SU-DHL-6 (cell line): Measurements from ENCODE around the gene HOXC12.

ENCODE experiments used
- H2AFZ ChIP-seq: fragments of 200-600 bp; sonication (generic); 2 replicates; pipeline ENCODE4 v1.6.1; 2014; ENCODE audit warnings: low read depth, mild to moderate bottlenecking, moderate library complexity, mixed read lengths, antibody characterized with exemption, low read length; ENCODE audit not compliant: severe bottlenecking
- H3F3A ChIP-seq: fragments of 200-600 bp; shearing (Covaris generic); 2 replicates; pipeline ENCODE4 v1.6.0; 2016; ENCODE audit warnings: antibody characterized with exemption, mild to moderate bottlenecking; ENCODE audit not compliant: insufficient read depth
- H3K27ac ChIP-seq: fragments of 200-600 bp; sonication (generic); 2 replicates; pipeline ENCODE4 v1.5.1; 2016; ENCODE audit warnings: low read depth, mild to moderate bottlenecking, low read length, moderate library complexity, mixed read lengths
- H3K27me3 ChIP-seq: fragments of 200-600 bp; sonication (generic), shearing (Covaris generic); 2 replicates; pipeline ENCODE4 v1.6.0; 2014; ENCODE audit warnings: mild to moderate bottlenecking, low read length
- H3K36me3 ChIP-seq: fragments of 200-600 bp; sonication (generic); 2 replicates; pipeline ENCODE4 v1.6.1; 2014; ENCODE audit warnings: mild to moderate bottlenecking, low read length, mixed read lengths
- H3K4me2 ChIP-seq: fragments of 300-600, 200-600 bp; shearing (Covaris generic), sonication (generic); 2 replicates; pipeline ENCODE4 v1.6.0; 2014; ENCODE audit warnings: low read length, low read depth, mild to moderate bottlenecking; ENCODE audit not compliant: poor library complexity, severe bottlenecking
- H3K4me3 ChIP-seq: fragments of 200-600 bp; sonication (generic); 2 replicates; pipeline ENCODE4 v1.5.1; 2014; ENCODE audit warnings: antibody characterized with exemption, low read length, mild to moderate bottlenecking, mixed read lengths; ENCODE audit not compliant: insufficient read depth, poor library complexity, severe bottlenecking
- H3K79me2 ChIP-seq: fragments of 200-600 bp; sonication (generic); 2 replicates; pipeline ENCODE4 v1.6.1; 2014; ENCODE audit warnings: mild to moderate bottlenecking, low read length, moderate library complexity; ENCODE audit not compliant: insufficient read depth
- H3K9ac ChIP-seq: fragments of 200-600 bp; sonication (generic); 2 replicates; pipeline ENCODE4 v1.7.0; 2014; ENCODE audit warnings: mild to moderate bottlenecking, low read length
- H3K9me2 ChIP-seq: fragments of 200-600 bp; sonication (generic); replicated peaks from 2 replicates; pipeline ENCODE4 v1.6.1; 2014; ENCODE audit warnings: low read length; ENCODE audit not compliant: insufficient read depth
- H3K9me3 ChIP-seq: fragments of 200-600 bp; sonication (generic); 2 replicates; pipeline ENCODE4 v1.6.1; 2014; ENCODE audit warnings: low read length, mixed read lengths; ENCODE audit not compliant: insufficient read depth
- H4K20me1 ChIP-seq: fragments of 200-600 bp; sonication (generic); 2 replicates; pipeline ENCODE4 v1.6.1; 2014; ENCODE audit warnings: low read depth, mild to moderate bottlenecking, antibody characterized with exemption, low read length, moderate library complexity, mixed read lengths
- EZH2phosphoT487 ChIP-seq: fragments of 200-600 bp; sonication (generic), shearing (Covaris generic); conservative IDR thresholded peaks from 2 replicates; pipeline ENCODE4 v1.6.1; 2018; ENCODE audit warnings: mild to moderate bottlenecking, antibody characterized with exemption, low read length, moderate library complexity, mixed read lengths
- TF ChIP-seq, protein P1 (sequence below): fragments of 200-600 bp; sonication (generic); IDR thresholded peaks from one replicate; pipeline ENCODE4 v1.5.1; 2017; ENCODE audit warnings: antibody characterized with exemption, mild to moderate bottlenecking, low read length, moderate library complexity; ENCODE audit not compliant: insufficient read depth, poor library complexity, severe bottlenecking

The HOXC12 gene

DNA sequence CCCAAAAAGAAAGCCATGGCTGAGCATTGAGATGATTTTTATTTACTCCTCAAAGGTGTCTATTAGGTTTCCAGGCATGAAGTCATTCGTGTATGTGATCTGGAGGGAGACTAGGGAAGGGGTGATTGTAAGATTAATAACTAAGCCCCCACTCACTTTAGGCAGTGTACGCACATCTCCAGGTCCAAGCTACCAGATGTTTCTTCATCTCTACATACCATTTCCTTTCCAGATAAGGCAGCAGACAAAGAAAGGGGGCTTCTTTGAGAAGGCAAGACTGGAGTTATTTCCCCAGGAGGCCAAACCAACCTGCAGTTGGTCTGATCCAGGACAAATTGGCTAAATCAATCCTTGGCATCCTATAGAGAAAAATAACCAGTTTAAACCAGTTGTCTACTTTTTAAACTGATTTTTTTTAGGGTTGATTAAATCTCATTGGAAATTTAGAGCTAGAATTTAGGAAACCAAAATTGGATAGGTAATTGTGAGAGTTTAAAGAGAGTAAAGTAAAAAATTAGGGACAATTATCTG is 12.2 kb upstream of the HOXC12 start:
- Histone ChIP-seq H3K36me3 (no peaks in the 10 kb centered on the region), H3F3A (no peaks in the 10 kb centered on the region), H3K9me2 (no peaks in the 10 kb centered on the region), H3K79me2 (no peaks in the 10 kb centered on the region), H3K9me3 (no peaks in the 10 kb centered on the region), H3K4me2 (no peak overlapping the region), H4K20me1 (no peaks in the 10 kb centered on the region), H3K4me3 (no peak overlapping the region), H3K27me3 (no peaks in the 10 kb centered on the region), H2AFZ (no peak overlapping the region), H3K9ac (no peak overlapping the region), H3K27ac (no peak overlapping the region)
- TF ChIP-seq EZH2phosphoT487: no peak
- TF ChIP-seq, protein P1, sequence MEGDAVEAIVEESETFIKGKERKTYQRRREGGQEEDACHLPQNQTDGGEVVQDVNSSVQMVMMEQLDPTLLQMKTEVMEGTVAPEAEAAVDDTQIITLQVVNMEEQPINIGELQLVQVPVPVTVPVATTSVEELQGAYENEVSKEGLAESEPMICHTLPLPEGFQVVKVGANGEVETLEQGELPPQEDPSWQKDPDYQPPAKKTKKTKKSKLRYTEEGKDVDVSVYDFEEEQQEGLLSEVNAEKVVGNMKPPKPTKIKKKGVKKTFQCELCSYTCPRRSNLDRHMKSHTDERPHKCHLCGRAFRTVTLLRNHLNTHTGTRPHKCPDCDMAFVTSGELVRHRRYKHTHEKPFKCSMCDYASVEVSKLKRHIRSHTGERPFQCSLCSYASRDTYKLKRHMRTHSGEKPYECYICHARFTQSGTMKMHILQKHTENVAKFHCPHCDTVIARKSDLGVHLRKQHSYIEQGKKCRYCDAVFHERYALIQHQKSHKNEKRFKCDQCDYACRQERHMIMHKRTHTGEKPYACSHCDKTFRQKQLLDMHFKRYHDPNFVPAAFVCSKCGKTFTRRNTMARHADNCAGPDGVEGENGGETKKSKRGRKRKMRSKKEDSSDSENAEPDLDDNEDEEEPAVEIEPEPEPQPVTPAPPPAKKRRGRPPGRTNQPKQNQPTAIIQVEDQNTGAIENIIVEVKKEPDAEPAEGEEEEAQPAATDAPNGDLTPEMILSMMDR: no peak

DNA sequence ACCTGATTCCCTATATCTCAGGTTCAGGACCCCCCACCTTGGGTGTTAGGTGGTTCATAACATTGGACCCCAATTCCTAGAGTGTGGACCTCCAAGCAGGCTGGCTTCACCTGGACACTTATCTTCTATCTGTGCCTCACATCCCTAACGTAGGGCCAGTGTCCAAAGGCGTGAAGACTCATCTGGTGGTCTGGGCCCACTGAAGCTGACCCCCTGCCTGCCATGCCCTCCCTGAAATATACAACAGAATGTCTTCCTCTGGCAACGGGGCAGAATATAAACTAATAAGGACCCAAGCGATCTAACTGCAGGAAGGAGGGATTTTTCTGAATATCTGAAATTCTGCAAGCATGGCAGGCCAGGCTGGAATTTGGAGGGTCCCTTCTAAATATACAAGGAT is 10.5 kb upstream of the HOXC12 start:
- no peaks in the 10 kb centered on the region for H4K20me1 ChIP-seq

GRCh38 chr12:53944907-53945847 is 9.5 kb upstream of the HOXC12 start:
- Histone ChIP-seq H3K27ac (no peak overlapping the region), H3K9ac (no peak overlapping the region), H3K4me3 (no peak overlapping the region), H3K79me2 (no peaks in the 10 kb centered on the region), H2AFZ (no peak overlapping the region), H3K9me2 (no peaks in the 10 kb centered on the region), H3F3A (no peaks in the 10 kb centered on the region), H3K36me3 (no peaks in the 10 kb centered on the region), H3K4me2 (no peak overlapping the region), H4K20me1 (no peaks in the 10 kb centered on the region), H3K9me3 (no peaks in the 10 kb centered on the region), H3K27me3 (no peaks in the 10 kb centered on the region)
- no peak for TF ChIP-seq EZH2phosphoT487
- TF ChIP-seq, protein P1: no peak

More for the DNA sequence above, 10.5 kb upstream of the HOXC12 start:
- Histone ChIP-seq H3K27ac (no peak overlapping the region), H3F3A (no peaks in the 10 kb centered on the region), H3K36me3 (no peaks in the 10 kb centered on the region), H3K9me2 (no peaks in the 10 kb centered on the region), H3K4me3 (no peak overlapping the region), H3K4me2 (no peak overlapping the region), H3K27me3 (no peaks in the 10 kb centered on the region), H3K79me2 (no peaks in the 10 kb centered on the region), H2AFZ (no peak overlapping the region), H3K9me3 (no peaks in the 10 kb centered on the region), H3K9ac (no peak overlapping the region)
- TF ChIP-seq, protein P1: no peak
- no peak for TF ChIP-seq EZH2phosphoT487
